Activated naive CD4-positive, alpha-beta T cell treated with anti-CD3 and anti-CD28 coated beads, Interleukin-2, amount 50 U/mL, for 72 hours (primary cell): ENCODE data around the gene SUSD1. TPM values are rescaled to one million over a fixed set of nuclear protein-coding genes. Genes with fewer than 3 reads are reported as not detected.

Source experiments
- ATAC-seq, 2 donors: fragments of 150-1000 bp; cut with Tn5 transposase; 2 replicates each; pipeline ENCODE4 v1.10.0; 2021; ENCODE audit warnings: mild to moderate bottlenecking in 2 of 2, moderate library complexity in 2 of 2
- DNase-seq, 2 donors: peaks; one replicate each; pipeline ENCODE4 v3.0.0; 2021 to 2022; ENCODE audit warnings: low spot score in 2 of 2
- H3K27ac Mint-ChIP-seq, 2 donors: one replicate each; pipeline ENCODE4 v1.8.0; 2022; ENCODE audit warnings: mild to moderate bottlenecking in 2 of 2, mixed read lengths in 2 of 2
- H3K36me3 Mint-ChIP-seq, 2 donors: one replicate each; pipeline ENCODE4 v1.8.0; 2022; ENCODE audit warnings: mixed read lengths in 2 of 2
- H3K9me3 Mint-ChIP-seq, 2 donors: one replicate each; pipeline ENCODE4 v1.8.0; 2022; ENCODE audit warnings: mixed read lengths in 2 of 2
- total RNA-seq, 2 donors: library from RNA; stranded (reverse); gene quantifications; one replicate each; pipeline ENCODE4 v1.2.3, GENCODE V29; 2022

SUSD1 gene
- total RNA-seq, 2 donors from 2014 or later: 1.2 to 2.5 TPM

- DNase-seq: peak; percentile 40 to 60
- ATAC-seq: peak; percentile 90 to 97
- H3K36me3 Mint-ChIP-seq: peaks cover 5 to 16% of the 10 kb centered on the region in 2 donors
Measured at GRCh38 chr9:112180387-112180881, 5.3 kb upstream of the SUSD1 start.

GRCh38 chr9:112179816-112180215, 4.7 kb upstream of the SUSD1 start:
- no peak for ATAC-seq
- Mint-ChIP-seq H3K9me3 (peaks cover 9 to 10% of the 10 kb centered on the region in 2 donors), H3K36me3 (peaks cover 5 to 16% of the 10 kb centered on the region in 2 donors), H3K27ac (no peak overlapping the region)
- DNase-seq: no peak

More at GRCh38 chr9:112180387-112180881, 5.3 kb upstream of the SUSD1 start:
- H3K27ac Mint-ChIP-seq: peak overlapping the region in 1 of 2 donors; percentile 53
- peaks cover 9 to 10% of the 10 kb centered on the region in 2 donors for H3K9me3 Mint-ChIP-seq

GRCh38 chr9:112176524-112176923, 1.4 kb upstream of the SUSD1 start:
- peaks cover 0 to 16% of the 10 kb centered on the region in 2 donors for H3K36me3 Mint-ChIP-seq
- ATAC-seq: no peak
- H3K9me3 Mint-ChIP-seq: peaks cover 0 to 9% of the 10 kb centered on the region in 2 donors
- DNase-seq: no peak
- H3K27ac Mint-ChIP-seq: no peak overlapping the region

DNA sequence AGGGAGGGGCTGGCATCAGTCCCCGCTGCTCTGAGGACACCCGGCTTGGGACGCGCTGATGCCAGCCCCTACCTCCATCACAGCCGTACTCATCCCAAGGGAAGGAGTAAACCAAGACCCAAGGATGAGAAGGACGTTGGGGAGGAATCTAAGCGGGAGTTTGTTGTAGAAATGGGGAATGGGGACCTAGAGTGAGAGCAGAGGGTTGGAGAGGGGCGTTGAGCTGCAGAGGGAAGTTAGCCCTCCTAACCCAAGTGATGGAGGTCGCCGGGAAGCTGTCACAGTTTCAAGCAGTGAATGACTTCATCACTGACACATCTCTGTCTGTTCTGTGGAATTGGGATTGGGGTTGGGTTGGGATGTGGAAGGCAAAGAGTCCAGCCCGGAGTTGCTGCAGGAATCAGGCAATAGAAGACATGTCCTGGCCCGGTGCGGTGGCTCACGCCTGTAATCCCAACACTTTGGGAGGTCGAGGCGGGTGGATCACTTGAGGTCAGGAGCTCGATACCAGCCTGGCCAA, 759 bp upstream of the SUSD1 start:
- peaks cover 0 to 16% of the 10 kb centered on the region in 2 donors for H3K36me3 Mint-ChIP-seq
- peaks cover 0 to 9% of the 10 kb centered on the region in 2 donors for H3K9me3 Mint-ChIP-seq
- no peak for ATAC-seq
- H3K27ac Mint-ChIP-seq: no peak overlapping the region
- no peak for DNase-seq

DNA sequence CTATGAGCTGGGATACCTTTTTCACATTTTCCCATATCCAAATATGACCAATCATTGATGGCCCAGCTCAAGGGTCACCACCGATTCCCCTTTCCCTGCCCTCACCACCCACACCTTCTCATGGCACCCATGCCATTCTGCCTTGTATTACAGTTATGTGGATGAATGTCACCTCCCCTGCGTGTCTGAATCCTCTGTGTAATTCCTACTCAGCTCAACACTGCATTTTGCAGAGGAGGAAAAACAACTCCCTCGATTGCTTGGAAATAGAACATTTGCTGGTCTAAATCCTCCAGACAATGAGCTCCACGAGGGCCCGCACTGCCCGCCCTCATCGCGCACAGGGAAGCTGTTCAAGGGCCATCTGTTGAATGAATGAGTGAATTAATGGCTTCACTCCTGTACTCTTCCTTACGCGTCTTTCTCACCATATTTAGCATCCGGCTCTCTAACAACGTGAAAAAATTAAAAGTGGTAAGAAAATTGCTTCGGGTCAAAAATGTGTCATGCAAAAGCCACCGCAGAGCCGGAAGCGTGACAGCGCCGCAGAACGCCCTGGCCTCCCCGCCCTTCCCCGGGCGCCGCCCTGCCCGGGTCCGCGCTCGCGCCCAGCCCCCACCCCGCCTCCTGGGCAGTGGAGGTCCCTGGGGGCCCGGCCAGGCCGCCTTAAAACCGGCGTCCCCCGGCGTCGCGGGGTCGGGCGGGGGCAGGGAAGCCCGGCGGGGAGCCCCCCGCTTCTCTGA, 704 bp downstream of the SUSD1 start:
- Mint-ChIP-seq H3K36me3 (peaks cover 0 to 16% of the 10 kb centered on the region in 2 donors), H3K27ac (peak overlapping the region; percentile 65 to 73), H3K9me3 (peaks cover 0 to 9% of the 10 kb centered on the region in 2 donors)
- peak; percentile 64 to 82 for DNase-seq
- ATAC-seq: peak; percentile 91 to 95

DNA sequence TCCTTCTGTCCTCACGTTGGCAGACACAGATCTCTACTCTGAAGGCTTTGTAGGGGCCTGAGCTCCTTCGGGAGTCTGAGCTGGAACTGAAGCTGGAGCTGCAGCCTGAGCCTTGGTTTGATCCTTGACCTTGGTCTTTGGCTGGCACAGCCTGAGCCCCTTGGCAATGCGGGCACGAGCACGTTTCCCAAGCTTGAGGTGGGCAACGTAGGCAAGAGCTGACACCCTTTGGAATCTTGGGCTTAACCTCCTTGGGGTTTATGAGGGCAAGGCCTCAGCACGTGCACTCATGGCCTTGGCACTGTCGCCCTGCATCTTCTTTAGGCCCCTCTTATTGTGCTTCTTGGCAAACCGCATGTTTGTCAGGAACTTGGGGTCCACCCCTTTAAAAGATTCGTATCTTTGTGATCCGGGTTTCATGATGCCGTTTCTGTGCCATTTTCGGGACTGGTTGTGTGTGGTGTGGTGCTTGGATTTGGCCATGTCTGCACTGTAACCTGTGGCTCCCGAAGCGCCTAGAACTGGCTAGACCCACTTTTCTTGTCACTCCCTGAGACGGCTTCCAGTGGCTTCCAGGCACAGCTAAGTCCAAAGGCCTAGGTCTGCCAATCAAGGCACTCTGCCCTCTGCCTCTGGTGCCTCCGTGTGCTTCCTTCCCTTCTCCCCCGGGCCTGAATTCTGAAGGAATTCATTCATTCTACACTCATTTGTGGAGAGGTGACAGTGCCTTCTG, 1.4 kb downstream of the SUSD1 start:
- no peak for ATAC-seq
- H3K36me3 Mint-ChIP-seq: peaks cover 0 to 16% of the 10 kb centered on the region in 2 donors

DNA sequence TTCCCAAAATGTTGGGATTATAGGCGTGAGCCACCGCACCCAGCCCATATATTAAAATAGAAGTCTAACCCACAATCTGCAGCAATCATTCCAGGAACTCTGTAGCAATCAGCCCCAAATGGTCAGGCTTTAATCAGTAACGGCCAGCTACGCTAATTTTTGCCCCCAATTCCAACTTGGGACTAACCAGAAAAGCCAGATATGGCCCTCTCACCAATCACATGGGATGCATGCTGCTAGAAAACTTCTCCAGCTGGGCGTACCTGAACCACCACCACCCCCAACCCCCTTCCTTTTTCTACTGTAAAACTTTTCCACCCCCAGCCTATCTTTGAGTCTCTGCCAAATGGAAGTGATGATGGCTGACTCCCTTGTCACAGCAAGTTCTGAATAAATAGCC, 4.1 kb downstream of the SUSD1 start:
- Mint-ChIP-seq H3K9me3 (peaks cover 0 to 9% of the 10 kb centered on the region in 2 donors), H3K27ac (no peak overlapping the region), H3K36me3 (peaks cover 0 to 16% of the 10 kb centered on the region in 2 donors)
- ATAC-seq (no peak), DNase-seq (no peak)

More for the DNA sequence above, 1.4 kb downstream of the SUSD1 start:
- Mint-ChIP-seq H3K9me3 (peaks cover 0 to 9% of the 10 kb centered on the region in 2 donors), H3K27ac (peak overlapping the region; percentile 65 to 73)
- no peak for DNase-seq

DNA sequence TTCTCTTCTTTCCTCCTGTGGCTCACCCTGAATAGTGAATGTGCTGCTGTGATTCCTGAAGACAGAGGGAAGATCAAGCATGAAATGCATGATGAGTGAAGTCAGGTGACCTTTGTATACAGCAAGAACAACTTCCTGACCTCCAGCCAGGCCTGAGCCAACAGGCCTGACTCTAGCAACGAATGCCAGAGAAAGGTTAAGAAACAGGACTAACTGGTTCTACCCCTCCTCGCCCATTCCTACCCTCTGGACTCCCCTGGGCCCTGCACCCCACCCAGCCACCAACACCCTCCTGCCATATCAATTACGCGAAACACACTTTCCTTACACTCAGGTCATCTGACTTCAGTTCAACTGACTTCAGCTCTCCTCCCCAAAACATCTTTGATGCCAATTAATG, 4.9 kb downstream of the SUSD1 start:
- no peak for ATAC-seq
- peaks cover 0 to 16% of the 10 kb centered on the region in 2 donors for H3K36me3 Mint-ChIP-seq
- no peak overlapping the region for H3K27ac Mint-ChIP-seq
- DNase-seq: no peak
- peaks cover 0 to 9% of the 10 kb centered on the region in 2 donors for H3K9me3 Mint-ChIP-seq

DNA sequence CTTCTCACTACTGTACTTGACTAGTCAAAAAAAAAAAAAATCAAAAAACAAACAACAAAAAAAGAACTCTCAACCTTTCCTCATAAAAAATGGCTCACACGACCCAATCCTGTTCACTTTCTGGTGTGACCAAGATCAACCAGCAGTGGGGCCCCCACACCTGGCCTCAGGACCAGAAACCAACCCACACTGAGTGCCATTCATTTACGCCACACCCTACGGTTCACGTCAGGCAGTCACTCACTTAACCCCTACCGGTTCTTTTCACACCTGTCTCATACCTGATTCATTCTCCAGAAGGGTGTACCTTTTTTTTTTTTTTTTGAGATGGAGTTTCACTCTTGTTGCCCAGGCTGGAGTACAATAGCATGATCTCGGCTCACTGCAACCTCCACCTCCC, 5.7 kb downstream of the SUSD1 start:
- Mint-ChIP-seq H3K36me3 (peaks cover 0 to 14% of the 10 kb centered on the region in 2 donors), H3K27ac (no peak overlapping the region), H3K9me3 (peaks cover 0 to 9% of the 10 kb centered on the region in 2 donors)
- peak in 1 of 2 donors; percentile 44 for ATAC-seq
- DNase-seq: no peak

- ATAC-seq (peak; percentile 34 to 56), DNase-seq (no peak)
- peaks cover 0 to 8% of the 10 kb centered on the region in 2 donors for H3K36me3 Mint-ChIP-seq
- peaks cover 0 to 9% of the 10 kb centered on the region in 2 donors for H3K9me3 Mint-ChIP-seq
- H3K27ac Mint-ChIP-seq: no peak overlapping the region
Measured at GRCh38 chr9:112168197-112168596, 6.9 kb downstream of the SUSD1 start.

- H3K27ac Mint-ChIP-seq: no peak overlapping the region
- ATAC-seq: peak in 1 of 2 donors; percentile 14
- no peaks in the 10 kb centered on the region for H3K9me3 Mint-ChIP-seq
- no peaks in the 10 kb centered on the region for H3K36me3 Mint-ChIP-seq
- no peak for DNase-seq
Measured at GRCh38 chr9:112166176-112167140, 8.6 kb downstream of the SUSD1 start.

GRCh38 chr9:112162621-112163413, 12.3 kb downstream of the SUSD1 start:
- DNase-seq (no peak), ATAC-seq (no peak)
- no peaks in the 10 kb centered on the region for H3K9me3 Mint-ChIP-seq
- H3K36me3 Mint-ChIP-seq: no peaks in the 10 kb centered on the region
- H3K27ac Mint-ChIP-seq: no peak overlapping the region

DNA sequence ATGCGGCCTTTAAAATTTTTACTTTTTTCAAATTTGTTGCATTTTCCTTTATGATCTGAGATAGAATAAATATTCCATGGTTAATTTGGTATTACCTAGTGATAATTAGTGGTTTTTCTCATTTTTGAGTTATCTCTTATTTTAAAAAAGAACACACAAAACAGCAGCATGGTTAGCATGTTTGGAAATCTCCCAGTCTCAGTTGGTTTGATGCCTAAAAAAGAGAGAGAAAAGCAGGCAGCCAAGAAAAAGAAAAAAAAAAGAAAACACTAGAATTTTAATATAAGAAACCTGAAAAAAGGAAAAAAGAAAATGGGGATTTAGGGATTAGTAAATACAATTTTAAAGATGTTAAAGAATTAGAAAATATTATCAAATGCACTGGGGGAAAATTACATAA, 15.3 kb downstream of the SUSD1 start:
- DNase-seq (no peak), ATAC-seq (no peak)
- Mint-ChIP-seq H3K27ac (no peak overlapping the region), H3K9me3 (no peaks in the 10 kb centered on the region), H3K36me3 (no peaks in the 10 kb centered on the region)

DNA sequence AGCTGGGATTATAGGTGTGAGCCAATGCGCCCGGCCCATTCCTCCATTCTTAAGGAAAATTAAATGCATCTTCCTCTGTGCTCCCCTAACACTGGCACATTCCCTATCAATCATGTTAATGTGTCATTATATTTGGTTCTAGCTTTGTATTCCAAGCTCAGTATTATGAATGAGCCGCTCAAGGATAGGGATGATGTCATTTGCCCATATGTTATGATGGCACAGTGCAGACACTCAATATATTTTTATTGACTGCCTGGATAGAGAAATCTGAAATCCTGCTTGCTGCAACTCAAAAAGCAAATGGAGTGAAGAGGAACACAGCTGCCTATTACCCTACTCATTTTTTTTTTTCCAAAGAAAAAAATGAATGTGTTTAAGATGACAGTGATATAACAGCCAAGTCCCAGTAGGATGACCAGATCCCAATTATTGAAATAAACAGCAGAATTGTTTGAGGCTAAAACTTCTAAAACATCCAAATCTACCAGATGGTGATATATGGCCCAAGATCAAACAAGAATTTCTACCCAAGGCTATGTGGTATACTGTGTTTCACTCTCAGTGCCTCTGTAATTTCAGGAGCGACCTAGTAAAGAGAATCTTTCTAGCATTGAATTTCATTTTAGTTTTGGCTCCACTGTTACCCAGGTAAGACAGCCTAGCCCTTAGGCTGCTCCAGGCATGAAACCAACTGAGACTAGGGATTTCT, 16.3 kb downstream of the SUSD1 start:
- H3K27ac Mint-ChIP-seq: peak overlapping the region in 1 of 2 donors; percentile 56
- ATAC-seq (no peak), DNase-seq (no peak)
- no peaks in the 10 kb centered on the region for H3K36me3 Mint-ChIP-seq
- H3K9me3 Mint-ChIP-seq: no peaks in the 10 kb centered on the region

DNA sequence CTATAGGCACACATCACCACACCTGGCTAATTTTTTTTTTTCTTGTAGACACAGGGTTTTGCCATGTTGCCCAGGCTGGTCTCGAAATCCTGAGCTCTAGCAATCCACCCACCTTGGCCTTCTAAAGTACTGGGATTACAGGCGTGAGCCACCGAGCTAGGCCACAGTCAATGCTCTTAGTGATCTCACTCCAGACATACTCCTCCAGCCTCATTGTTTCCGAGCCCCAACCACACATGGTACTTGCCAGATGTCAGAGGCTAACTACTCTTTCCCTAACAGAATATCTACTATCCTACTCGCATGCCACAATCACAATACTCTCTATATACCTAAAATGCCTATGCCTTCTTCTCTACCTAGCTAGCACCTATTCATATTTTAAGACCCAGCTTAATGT, 17.1 kb downstream of the SUSD1 start:
- Mint-ChIP-seq H3K27ac (peak overlapping the region in 1 of 2 donors; percentile 56), H3K36me3 (no peaks in the 10 kb centered on the region), H3K9me3 (no peaks in the 10 kb centered on the region)
- ATAC-seq: peak in 1 of 2 donors; percentile 22
- DNase-seq: no peak
